Measurements from ENCODE around the gene ABHD14A.
"Not testable (repeated sequence)": the region's sequence is repeated elsewhere in the genome, so short reads cannot be mapped to it uniquely, and the experiment has no call there.

Gene ABHD14A

DNA sequence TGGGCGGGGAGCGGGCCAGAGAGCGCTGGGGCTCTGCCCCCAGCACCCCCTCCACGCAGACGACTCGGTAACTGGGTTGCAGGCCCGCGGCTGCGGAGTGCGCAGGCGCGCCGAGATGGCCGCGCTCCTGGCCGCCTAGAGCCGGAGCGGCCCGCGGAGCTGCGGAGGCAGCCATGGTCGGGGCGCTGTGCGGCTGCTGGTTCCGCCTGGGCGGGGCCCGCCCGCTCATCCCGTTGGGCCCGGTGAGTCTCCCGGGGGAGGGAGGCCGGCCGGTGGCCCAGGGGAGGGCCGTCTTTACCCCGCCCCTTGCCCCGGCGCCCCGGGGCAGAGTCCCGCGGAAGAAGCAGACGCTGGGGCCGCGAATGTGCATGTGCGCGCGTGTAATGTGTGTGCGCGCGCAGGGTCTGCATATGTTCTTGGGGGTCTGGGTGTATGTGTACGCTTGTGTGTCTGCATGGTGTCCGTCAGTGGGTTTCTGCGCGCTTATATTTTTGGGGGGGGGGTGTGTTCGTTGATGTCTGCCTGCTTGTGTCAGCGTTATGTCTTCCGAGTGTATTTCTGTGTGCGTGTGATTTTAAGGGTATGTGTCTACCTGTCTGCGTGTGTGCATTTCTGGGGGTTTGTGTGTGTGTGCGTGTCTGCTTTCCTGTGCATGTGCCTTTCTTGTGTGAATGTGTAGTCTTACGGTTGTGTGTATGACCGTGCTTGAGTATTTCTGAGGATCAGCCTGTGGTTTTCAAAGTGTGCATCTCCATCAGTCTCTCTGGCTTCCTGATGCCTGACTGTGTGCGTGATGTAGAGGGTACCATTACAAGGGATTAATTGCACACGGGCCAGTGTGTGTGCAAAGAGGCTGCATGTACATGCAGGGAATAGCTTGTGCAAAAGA lies at the start of gene ABHD14A:
TSS of gene ABHD14A (plus strand) at position 102 of the 889 bp plus-strand sequence. CDS start at position 174, 72 bp downstream.
- DNase-seq, result no peak

DNA sequence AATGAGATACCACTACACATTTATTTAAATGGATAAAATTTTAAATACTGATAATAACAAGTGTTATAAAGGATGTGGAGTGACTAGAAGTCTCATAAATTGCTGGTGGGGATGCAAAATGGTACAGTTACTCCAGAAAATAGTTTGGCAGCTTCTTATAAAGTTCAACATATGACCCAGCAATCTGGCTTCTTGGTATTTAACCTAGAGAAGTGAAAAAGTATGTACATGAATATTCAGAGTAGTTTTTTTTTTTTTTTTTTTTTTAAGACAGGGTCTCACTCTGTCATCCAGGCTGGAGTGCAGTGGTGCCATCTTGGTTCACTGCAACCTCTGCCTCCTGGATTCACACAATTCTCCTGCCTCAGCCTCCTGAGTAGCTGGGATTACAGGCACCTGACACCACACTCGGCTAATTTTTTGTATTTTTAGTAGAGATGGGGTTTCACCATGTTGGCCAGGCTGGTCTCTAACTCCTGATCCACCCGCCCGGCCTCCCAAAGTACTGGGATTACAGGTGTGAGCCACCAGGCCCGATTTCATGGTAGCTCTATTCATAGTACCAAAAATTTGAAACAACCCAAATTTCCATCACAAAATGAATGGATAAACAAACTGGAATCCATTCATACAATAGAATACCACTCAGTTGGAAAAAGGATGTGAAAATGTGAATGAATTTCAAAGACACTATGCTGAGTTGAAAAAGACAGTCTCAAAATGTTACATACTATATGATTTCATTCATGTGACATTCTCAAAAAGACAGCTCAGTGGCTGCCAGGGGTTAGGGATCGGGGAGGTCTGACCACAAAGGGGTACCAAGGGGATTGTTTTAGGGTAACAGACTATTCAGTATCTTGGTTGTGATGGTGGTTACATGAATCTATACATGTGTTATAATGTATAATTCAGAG lies 47.5 kb upstream of the ABHD14A start:
- DNase-seq, result no peak

DNA sequence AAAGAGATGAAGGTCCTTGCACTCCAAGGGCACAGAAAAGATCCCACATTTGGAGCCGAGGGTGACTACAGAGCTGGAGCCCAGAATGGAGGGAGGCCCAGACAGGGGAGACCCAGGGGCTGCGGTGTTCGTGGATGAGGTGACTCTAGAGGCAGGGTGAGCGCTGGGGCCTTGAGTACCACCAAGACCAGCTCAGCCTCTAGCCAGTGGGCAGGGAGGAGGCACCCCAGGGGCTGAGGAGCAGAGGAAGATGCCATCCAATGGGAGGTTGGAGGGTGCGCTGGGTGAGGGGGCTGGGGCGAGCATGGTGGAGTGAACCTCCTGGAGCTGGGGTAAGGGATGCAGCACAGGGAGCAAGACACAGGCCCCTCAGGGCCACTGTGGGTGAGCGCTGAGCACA lies 46.4 kb upstream of the ABHD14A start:
- no peak for DNase-seq

DNA sequence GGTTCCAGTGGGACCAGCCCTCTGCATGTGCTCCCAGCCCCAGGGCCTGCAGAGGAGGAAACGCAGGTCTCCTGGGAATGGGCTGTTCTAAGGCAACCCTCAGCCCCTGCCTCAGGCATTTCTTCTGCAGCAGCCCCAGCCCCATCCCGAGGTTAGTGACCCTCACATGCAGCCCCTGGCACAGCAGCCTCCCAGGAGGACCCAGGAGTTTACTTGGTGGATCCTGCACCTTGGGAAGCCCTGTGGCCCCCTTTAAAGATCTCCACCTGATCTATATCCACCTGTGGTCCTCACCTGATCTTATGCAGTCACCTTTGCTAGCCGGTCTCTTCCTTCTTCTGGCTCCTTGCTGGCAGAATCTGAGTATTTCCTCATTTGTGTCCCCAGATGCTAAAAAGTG lies 45.9 kb upstream of the ABHD14A start:
- not testable (repeated sequence) for DNase-seq

DNA sequence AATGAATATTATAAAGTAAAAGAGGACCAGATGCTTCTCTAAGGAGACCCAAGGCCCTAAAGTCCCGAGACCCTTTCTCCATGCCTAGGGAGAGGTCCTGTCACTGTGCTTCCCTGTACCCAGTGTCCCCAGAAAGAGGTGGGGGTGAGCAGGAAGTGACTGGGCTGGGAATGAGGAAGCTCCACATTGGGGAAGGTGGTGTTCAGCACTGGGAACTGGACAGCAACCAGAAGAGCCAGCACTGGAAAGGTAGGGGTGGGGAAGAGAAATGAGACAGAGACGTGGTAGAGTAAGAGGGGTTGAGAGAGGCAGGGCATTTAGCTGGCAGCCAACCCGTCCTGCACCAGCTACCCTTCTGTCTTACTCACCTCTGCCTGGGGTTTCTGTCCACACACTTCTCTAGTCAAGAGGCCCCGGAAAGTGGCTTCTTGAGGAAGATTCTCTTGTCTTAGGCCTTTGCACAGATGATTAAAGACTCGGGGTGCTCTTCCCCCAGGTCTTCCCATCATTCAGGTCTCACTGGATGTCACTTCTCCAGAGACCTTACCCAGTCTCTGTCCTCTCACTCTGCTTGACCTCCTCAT lies 45.4 kb upstream of the ABHD14A start:
- no peak for DNase-seq

DNA sequence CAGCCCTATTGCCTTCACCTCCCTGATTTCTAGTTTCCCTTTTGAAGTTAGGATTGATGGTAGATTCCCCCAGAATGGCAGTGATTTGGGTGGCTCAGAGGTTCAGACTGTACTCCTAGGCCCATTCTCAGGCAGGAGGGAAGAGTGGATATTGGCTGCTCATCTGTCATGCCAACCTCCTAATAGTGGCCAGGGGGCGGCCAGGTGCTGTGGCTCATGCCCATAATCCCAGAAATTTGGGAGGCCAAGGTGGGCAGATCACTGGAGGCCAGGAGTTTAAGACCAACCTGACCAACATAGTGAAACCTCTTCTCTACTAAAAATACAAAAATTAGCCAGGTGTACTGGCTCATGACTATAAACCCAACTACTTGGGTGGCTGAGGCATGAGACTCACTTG lies 44.4 kb upstream of the ABHD14A start:
- DNase-seq, result no peak

DNA sequence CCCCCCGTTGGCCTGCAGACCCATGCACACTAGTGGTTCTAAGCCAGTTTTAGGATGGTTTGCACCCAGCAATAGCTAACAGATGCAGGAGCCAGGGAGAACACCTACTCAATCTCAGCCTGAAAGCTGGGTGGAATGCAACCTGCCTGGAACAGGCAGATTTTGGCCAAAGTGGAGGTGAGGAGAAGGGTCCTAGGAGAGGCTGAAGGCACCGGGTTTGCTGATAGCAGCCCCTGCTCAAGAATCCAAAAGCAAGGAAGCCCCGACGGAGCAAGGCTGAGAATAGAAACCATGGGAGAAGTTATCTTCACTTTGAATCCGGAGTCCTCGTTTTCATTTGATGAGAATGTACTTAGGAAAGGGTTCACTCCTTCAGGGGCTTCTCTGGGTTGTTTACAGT lies 43.1 kb upstream of the ABHD14A start:
- no peak for DNase-seq

DNA sequence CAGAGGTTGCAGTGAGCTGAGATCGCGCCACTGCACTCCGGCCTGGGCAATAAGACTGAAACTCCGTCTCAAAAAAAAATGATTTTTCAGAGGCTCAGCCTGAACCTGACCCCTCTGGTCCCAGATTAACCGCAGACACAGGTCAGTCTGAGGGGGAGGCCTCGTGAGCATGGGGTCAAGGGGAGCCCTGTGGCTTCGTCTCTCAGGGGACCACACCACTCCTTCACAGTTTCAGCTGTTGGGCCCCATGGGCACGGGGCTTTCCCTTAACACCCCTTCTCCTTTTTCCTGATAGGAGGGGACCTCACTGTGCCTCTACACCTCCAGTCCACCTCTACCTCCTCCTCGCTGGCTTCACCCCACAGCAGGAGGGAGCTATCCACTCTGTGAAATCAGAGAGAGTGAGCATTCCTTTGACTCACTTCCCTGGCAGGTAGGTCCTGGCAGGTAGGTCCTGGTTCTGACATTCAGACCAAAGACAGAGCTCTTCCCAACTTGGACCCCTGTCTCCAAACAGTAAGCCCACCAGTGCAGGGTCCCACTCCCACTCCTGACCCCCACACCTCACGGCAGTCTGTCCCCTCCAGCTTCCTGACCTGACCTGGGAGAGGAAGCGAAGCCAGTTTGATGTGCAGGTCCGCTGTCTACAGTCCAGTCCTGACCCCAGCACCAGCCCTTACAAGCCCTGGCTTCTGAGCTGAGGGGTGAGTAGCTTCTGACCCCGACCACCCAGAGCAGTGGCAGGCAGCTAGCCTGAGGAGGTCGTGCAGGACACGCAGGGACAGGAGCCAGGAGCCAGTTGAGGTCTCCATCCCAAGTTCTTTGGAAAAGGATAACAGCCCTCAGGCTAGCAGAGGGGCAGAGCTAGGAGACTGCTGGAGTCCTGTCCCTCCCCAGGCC lies 42.1 kb upstream of the ABHD14A start:
- no peak for DNase-seq

DNA sequence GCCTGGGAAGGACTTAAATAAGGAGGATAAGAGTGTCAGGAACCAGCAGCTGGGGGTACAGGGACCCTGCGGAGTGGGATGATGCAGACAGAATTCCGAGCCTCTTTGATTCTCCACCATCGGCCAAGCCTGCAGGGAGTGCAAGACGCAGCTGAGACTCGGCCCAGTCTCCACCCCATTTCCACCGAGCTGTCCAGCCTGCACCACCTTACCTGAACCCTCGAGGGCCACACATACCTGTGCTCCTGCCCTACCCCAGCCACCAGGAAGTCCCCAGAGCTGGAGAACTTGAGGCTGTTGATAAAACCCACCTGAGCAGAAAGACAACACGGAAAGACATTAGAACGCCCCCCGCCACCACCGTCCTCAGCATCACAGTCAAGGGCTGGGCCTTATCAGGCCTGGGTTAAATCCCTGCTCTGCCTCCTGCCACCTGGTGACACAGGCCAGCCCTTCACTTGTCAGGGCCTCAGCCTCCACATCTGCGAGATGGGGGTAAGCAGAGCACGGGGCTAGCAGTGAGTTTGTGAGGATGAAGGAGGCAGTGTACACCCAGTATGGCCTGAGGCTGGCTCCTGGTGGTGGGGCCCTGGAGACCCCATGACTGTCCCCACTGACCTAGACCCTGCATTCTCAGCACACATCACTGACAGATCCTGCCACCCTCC lies 41.3 kb upstream of the ABHD14A start:
- no peak for DNase-seq

DNA sequence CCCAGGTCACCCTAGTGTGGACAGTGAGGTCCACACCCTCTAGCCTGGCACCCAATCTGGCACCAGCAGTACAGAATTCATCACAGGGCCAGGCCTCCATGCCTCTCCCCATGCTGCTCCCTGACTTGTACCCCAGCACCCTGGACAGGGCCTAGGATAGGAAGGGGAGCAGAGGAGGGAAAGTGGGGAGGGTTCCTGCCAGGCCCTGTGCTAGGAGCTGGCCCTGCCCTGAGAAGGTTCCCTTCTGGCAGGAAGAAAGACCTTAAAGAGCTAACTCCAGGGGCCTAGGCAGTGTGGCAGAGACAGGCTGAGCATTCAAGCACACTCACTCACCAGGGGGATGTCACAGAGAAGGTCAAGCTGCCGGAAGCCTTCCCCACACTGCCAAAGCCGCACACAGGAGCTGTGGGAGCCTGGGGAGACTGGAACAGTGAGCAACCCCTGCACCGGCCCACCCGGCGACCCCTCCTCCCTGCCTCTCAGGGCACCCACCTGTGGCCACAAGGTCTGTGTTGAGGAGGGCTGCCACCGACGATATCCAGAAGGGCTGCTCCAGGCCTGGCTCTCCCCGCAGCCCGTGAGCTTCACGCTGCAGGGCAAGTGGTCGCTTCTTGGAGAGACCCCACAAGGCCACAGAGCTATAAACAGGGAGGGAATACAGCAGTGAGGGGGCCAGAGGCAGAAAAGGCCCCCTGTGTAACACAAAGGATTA lies 40.6 kb upstream of the ABHD14A start:
- DNase-seq, result no peak

DNA sequence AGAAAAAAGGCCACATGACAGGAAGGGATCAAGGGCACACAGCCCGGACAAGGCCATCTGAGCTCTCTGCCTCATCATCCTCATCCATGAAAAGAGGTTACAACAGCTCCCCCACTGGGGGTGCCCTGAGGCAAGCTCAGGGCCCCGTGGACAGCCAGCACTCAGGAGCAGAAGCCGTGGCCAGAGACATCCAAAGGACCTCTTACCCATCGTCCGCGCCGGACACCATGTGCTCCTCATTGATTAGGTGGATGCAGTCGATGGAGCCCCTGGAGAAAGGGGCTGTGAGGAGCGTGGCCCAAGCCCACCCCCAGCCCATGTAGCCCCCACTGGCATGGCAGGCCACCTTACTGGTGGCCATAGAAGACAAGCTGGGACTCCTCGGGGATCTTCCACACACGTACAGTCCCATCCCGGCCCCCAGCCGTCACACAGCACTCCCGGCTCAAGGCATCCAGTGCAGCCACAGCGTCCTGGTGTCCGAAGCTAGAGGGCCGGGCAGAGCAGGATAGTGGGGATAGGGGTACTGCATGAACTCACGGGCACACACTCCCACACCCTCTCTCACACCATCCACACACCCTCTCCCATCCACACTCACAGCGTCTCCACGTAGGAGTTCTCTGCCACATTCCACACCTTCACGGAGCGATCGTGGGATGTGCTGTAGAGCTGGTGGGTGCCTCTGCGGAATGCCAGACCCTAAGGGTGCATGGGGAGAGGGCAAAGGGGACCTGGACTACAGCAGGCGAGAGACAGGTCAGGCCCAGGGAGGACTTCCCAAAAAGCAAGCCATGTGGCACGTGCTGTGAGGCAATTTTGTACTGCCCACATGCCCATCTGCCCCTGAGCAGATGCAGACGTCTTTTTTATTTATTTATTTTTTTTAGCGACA lies 39.6 kb upstream of the ABHD14A start:
- no peak for DNase-seq

DNA sequence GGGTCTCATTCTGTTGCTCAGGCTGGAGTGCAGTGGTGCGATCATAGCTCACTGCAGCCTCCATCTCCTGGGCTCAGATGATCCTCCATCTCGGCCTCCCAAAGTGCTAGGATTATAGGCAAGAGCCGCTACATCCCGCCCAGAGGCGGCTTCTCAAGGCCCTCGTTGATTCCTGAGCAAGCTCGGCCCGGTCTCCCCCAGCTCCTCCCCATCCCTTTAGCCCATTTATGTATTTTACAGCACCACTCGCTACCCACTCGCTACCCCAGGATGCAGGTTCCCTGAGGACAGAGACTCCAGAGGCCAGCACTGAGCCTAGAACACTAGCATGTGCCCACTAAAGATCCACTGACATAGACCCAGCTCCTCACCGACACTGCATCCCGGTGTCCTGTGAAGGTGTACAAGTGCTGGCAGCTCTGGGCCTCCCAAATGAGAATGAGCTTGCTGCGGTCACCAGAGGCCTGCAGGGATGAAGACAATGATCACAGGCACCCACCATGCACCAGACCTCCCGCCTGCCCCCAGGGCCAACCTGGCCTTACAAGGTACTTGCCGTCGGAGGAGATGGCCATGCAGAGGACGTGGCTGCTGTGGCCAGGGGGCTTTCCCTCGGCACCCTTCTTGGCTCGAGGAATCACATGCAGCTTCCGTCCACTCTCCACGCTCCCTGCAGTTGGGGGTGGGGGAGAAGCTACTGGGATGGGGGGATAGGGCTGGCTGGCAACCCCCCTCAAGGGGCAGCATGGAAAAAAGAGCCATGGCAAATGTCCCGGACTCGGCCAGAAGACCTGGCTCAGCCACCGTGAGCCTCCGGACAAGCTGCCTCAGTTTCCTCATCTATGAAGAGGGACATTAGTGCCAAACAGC lies 38.7 kb upstream of the ABHD14A start:
- DNase-seq, result no peak

DNA sequence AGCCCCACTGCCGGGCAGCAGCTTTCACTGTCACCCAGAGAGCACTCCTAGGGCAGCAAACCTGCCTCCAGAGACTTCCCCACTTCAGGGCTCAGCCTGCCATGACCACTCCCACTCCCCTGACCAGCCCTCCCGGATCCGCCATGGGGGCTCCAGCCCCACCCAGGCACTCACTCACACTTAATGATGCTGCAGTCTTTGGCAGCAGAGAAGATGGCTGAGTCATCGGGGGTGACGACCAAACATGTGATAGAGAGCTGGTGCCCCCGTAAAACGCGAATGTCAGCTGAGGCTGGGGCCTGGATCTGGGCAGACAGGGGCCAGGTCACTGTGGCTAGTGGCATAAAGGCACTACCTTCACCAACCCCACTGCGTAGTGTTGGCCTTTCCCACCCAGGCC lies 37.9 kb upstream of the ABHD14A start:
- no peak for DNase-seq

DNA sequence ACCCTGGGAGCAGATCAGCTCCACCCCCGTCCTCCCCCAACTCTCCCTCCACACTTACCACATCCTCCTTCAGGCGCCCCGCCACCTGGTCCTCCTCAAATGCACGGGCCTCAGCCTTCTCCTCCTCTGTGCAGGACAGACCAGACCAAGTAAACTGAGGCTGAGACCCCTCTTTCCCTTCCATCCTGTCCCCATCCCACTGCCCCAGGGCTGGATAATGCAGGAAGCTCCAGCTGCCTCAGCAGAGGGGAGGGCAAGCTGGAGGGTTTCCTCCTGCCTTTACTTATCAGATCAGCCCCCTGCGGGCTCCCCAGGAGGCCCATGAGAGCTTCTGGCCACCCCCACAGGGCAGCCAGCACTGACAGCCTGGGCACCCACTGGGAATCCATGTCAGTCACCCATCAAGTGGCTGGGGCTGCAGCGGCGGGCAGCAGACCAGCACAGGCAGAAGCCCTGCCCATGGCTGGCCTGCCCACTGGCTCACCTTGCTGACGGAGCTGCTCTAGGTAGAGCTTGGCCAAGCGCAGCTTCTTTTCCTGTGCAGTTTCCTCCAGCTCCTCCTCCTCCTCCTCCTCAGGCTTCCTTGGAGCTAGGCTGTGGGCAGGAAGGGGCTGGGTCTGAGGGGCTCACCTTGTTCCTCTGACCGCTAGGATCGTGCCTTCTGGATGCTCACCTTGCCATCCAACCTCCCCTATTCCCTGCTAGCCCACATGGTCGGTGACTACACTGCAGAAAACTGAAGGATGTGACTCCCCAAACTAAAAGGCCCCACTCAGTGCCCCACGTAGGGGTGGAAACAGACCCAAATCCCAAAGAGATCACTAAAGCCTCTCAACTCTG lies 37.0 kb upstream of the ABHD14A start:
- DNase-seq, result no peak

DNA sequence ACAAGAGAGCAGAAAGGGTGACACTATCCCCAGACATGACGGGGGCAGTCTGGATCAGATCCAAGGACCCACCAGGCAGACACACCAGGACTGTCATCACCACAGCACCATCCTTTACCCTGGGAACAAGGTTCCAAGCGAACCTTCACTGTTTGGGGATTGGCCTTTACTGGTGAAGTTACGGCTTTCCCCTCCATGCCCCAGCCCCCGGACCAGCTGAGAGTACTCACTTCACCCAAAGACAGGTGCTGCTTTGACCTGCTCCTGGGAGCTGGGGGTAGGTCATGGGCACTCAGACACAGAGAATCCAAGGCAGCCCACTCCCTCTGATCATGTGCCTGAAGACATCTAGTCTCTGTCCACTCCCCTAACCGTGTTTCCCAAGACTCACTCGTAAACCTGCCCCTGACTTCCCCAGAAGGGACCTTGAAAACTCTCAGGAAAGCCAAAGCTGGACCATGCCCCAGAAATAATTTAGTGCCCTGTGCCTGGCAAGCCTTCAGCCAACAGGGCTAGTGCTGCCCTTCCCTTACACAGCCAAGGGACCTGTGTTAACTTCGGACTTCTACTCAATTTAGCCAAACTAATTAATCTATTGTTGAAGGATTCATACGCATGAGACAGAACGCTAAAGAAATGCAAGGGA lies 36.0 kb upstream of the ABHD14A start:
- no peak for DNase-seq

DNA sequence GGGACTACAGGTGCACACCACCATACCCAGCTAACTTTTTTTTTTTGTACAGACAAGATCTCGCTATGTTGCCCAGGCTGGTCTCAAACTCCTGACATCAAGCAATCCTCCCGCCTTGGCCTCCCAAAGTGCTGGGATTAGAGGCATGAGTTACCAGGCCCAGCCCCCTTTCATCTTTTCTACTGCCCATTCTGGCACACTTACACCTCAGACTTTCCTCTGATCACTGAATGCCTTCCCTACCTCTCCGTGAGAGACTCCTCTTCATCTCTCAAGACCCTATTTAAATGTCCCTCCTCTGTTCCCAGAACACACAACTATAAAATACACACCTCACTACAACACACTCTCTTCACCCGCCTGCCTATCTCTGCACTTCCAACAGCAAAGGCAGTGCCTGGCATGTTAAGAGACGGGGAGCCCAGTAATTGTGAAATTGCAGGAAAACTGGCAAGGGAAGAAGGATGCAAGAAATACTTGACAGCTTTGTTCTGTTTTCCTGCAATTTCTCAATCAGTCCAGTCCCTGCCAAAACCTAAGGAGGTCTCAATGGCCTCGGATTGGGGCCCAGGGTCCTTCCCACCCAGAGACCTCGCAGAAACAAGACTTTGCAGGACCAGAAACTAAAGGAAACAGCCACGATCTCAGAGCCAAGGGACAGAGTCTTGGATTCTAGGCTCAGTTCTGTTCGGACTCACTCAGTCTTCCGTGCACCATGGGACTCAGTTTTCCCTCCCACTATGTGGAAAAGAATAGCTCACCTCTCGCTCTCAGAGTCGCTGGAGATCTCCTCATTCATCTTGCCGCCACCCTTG lies 34.0 kb upstream of the ABHD14A start:
- no peak for DNase-seq

DNA sequence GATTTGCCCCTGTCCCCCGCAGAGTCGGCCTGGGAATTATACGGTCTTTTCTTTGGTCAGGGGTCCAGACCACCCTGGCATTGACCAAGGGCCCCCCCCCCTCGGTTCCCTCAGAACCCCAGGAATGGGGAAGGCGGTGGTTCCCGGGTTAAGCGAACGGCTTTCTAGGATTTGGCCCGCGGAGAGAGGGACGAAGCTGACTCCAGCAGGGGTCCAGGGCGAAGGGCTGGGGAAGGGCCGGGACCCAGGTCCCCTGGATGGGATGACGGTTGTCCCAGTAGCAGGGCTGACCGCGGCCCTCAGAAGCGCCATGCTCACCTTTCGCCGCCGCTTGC lies 33.4 kb upstream of the ABHD14A start:
- no peak for DNase-seq

All from NCI-H1694 treated with DMSO at 0.1 percent for 48 hours (cell line).